ENCODE measurements around the gene ZSWIM9. TPM values are rescaled to one million over a fixed set of nuclear protein-coding genes. Genes with fewer than 3 reads are reported as not detected.
"Not testable (repeated sequence)": the region's sequence is repeated elsewhere in the genome, so short reads cannot be mapped to it uniquely, and the experiment has no call there.

Gene ZSWIM9
- polyA plus RNA-seq, 1 experiment = 0.66 TPM

GRCh38 chr19:48239120-48239519 lies 68.6 kb downstream of the ZSWIM9 start:
- ChIA-PET CTCF (no interaction called here), POLR2A (no interaction called here)
- Histone ChIP-seq H3K9me3 (ENCODE audit: control insufficient read depth, insufficient read depth, low read length) (no peaks in the 10 kb centered on the region), H3K27ac (ENCODE audit: low read depth, low read length) (no peak overlapping the region), H3K4me3 (ENCODE audit: low read depth, low read length) (no peak overlapping the region), H3K27me3 (ENCODE audit: control insufficient read depth, insufficient read depth, low read length) (no peaks in the 10 kb centered on the region)
- TF ChIP-seq, protein P1, sequence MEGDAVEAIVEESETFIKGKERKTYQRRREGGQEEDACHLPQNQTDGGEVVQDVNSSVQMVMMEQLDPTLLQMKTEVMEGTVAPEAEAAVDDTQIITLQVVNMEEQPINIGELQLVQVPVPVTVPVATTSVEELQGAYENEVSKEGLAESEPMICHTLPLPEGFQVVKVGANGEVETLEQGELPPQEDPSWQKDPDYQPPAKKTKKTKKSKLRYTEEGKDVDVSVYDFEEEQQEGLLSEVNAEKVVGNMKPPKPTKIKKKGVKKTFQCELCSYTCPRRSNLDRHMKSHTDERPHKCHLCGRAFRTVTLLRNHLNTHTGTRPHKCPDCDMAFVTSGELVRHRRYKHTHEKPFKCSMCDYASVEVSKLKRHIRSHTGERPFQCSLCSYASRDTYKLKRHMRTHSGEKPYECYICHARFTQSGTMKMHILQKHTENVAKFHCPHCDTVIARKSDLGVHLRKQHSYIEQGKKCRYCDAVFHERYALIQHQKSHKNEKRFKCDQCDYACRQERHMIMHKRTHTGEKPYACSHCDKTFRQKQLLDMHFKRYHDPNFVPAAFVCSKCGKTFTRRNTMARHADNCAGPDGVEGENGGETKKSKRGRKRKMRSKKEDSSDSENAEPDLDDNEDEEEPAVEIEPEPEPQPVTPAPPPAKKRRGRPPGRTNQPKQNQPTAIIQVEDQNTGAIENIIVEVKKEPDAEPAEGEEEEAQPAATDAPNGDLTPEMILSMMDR (IDR thresholded peaks at IDR 0.05; ENCODE audit: low read depth, low read length) = no peak
- no peak for DNase-seq (ENCODE audit: low read depth, low spot score)

GRCh38 chr19:48239582-48240141 lies 69.2 kb downstream of the ZSWIM9 start:
- ChIA-PET POLR2A (no interaction called here), CTCF (no interaction called here)
- DNase-seq (ENCODE audit: low read depth, low spot score) = no peak
- no peak overlapping the region for H3K4me3 ChIP-seq (ENCODE audit: low read depth, low read length)
- no peaks in the 10 kb centered on the region for H3K27me3 ChIP-seq (ENCODE audit: control insufficient read depth, insufficient read depth, low read length)
- no peak overlapping the region for H3K27ac ChIP-seq (ENCODE audit: low read depth, low read length)
- no peaks in the 10 kb centered on the region for H3K9me3 ChIP-seq (ENCODE audit: control insufficient read depth, insufficient read depth, low read length)
- TF ChIP-seq, protein P1 (IDR thresholded peaks at IDR 0.05; ENCODE audit: low read depth, low read length) = no peak

DNA sequence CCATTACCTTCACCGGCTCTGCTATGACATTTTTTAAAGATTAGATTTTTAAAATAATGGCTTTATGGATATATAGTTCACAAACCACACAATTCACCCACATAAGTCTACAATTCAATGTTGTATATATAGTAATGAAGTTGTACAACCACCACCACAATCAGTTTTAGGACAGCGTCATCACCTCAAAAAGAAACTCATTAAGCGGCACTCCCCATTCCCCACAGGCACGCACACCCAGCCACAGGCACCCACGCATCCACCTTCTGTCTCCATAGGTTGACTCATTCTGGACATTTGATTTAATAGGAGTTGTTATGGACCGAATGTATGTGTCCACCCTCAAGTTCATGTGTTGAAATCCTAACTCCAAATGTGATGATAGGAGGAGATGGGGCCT lies 71.3 kb downstream of the ZSWIM9 start:
- POLR2A ChIA-PET; CTCF ChIA-PET; H3K27ac ChIP-seq (ENCODE audit: low read depth, low read length); H3K4me3 ChIP-seq (ENCODE audit: low read depth, low read length); H3K9me3 ChIP-seq (ENCODE audit: control insufficient read depth, insufficient read depth, low read length); H3K27me3 ChIP-seq (ENCODE audit: control insufficient read depth, insufficient read depth, low read length); DNase-seq (ENCODE audit: low read depth, low spot score): not testable (repeated sequence)

DNA sequence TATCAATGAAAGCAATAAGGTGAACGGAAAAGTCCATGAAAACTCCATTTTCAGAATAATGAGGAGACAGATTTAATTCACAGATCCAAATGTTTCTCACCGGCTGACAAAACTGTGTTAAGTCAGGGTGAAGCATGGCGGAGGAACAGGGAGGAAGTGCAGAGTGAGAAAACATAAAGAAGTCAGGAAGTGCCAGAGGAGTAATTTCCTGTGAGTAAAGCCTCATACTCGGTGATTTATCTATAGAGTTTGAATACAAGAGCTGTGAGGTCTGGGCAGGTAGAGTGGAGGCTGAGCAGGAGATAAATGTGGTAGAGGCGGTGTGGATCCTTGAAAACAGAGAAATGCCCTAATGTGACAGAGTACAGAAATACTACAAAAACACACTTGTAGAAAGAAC lies 73.8 kb downstream of the ZSWIM9 start:
- POLR2A ChIA-PET = no interaction called here
- CTCF ChIA-PET = no interaction called here
- Histone ChIP-seq H3K9me3 (ENCODE audit: control insufficient read depth, insufficient read depth, low read length) (no peaks in the 10 kb centered on the region), H3K4me3 (ENCODE audit: low read depth, low read length) (no peak overlapping the region), H3K27ac (ENCODE audit: low read depth, low read length) (no peak overlapping the region), H3K27me3 (ENCODE audit: control insufficient read depth, insufficient read depth, low read length) (no peaks in the 10 kb centered on the region)
- TF ChIP-seq, protein P1 (IDR thresholded peaks at IDR 0.05; ENCODE audit: low read depth, low read length) = no peak
- no peak for DNase-seq (ENCODE audit: low read depth, low spot score)

- no peaks in the 10 kb centered on the region for H3K9me3 ChIP-seq (ENCODE audit: control insufficient read depth, insufficient read depth, low read length)
- DNase-seq (ENCODE audit: low read depth, low spot score) = no peak
- no peak overlapping the region for H3K4me3 ChIP-seq (ENCODE audit: low read depth, low read length)
- no peak overlapping the region for H3K27ac ChIP-seq (ENCODE audit: low read depth, low read length)
- no peaks in the 10 kb centered on the region for H3K27me3 ChIP-seq (ENCODE audit: control insufficient read depth, insufficient read depth, low read length)
- TF ChIP-seq, protein P1 (IDR thresholded peaks at IDR 0.05; ENCODE audit: low read depth, low read length) = no peak
- CTCF ChIA-PET = interaction anchor here (0.6 kb wide), 1 partner anchor 14 kb away, joined by 3 read pairs; no protein-coding TSS in a partner anchor
- POLR2A ChIA-PET = no interaction called here
These were observed 75.6 kb downstream of the ZSWIM9 start for GRCh38 chr19:48246101-48246500.
